Upper lobe of left lung (tissue), 6 donors: ENCODE data around the gene CMSS1. TPM values are rescaled to one million over a fixed set of nuclear protein-coding genes. Genes with fewer than 3 reads are reported as not detected.

ENCODE experiments used
- ATAC-seq, 2 donors: fragments of 200-7000 bp; cut with Tn5 transposase; one replicate each; pipeline ENCODE4 v1.9.1; 2022; ENCODE audit warnings: mild to moderate bottlenecking in 2 of 2, moderate library complexity in 2 of 2; ENCODE audit not compliant: low FRiP score in 2 of 2
- DNase-seq, 2 donors: peaks; one replicate each; pipeline ENCODE4 v3.0.0-alpha.2; 2019 to 2020
- H3K27ac ChIP-seq, 4 donors: fragments of 200-600 bp; sonication (generic); one replicate each; pipeline ENCODE4 v1.5.1; 2016 to 2019
- H3K27me3 ChIP-seq, 4 donors: fragments of 200-600 bp; sonication (generic); one replicate each; pipeline ENCODE4 v1.5.1; 2017 to 2019
- H3K36me3 ChIP-seq, 4 donors: fragments of 200-600 bp; sonication (generic); one replicate each; pipeline ENCODE4 v1.5.1; 2016 to 2019
- H3K4me1 ChIP-seq, 4 donors: fragments of 200-600 bp; sonication (generic); one replicate each; pipeline ENCODE4 v1.5.1; 2018 to 2019
- H3K4me3 ChIP-seq, 4 donors: fragments of 200-600 bp; sonication (generic); one replicate each; pipeline ENCODE4 v1.5.1; 2017 to 2019; ENCODE audit warnings: mild to moderate bottlenecking in 2 of 4, moderate library complexity in 1 of 4
- H3K9me3 ChIP-seq, 4 donors: fragments of 200-600 bp; sonication (generic); one replicate each; pipeline ENCODE4 v1.5.1; 2018 to 2019
- CTCF ChIP-seq, 6 experiments: fragments of 450-650 bp in 4 of 6; fragments of 200-600 bp in 2 of 6; sonication (generic) in 2 of 6; IDR thresholded peaks; one replicate each; pipeline ENCODE4 v1.5.1; 2016 to 2019; ENCODE audit warnings: antibody characterized with exemption in 6 of 6
- EP300 ChIP-seq, 4 donors: sonication (generic); formaldehyde crosslinking; IDR thresholded peaks; one replicate each; pipeline ENCODE4 v1.5.1; 2017; ENCODE audit warnings: antibody characterized with exemption in 4 of 4, control low read depth in 2 of 4
- POLR2A ChIP-seq, 4 donors: fragments of 450-650 bp; IDR thresholded peaks; one replicate each; pipeline ENCODE4 v1.5.1; 2016 to 2017; ENCODE audit warnings: antibody characterized with exemption in 4 of 4, mild to moderate bottlenecking in 2 of 4
- POLR2AphosphoS5 ChIP-seq, 2 donors: sonication (generic); formaldehyde crosslinking; IDR thresholded peaks; one replicate each; pipeline ENCODE4 v1.5.1; 2017; ENCODE audit warnings: antibody characterized with exemption in 2 of 2
- WGBS, 2 donors: methylation state at CpG; one replicate each; pipeline ENCODE4 v1.1.5; 2017 to 2018; 5-methylcytosine and 5-hydroxymethylcytosine counted together
- total RNA-seq, 6 donors: library from RNA; depleted of rRNA in 4 of 6; stranded (reverse); fragments of >200 nt in 4 of 6; gene quantifications; one replicate each; pipeline versions ENCODE4 v1.1.0 to v1.2.1, GENCODE V29; 2016 to 2021
- donor health status: DM: no; HTN: no; CAD: no; lungs with moderate emphysema.
- donor health status: DM: no; HTN: yes; CAD: no; lungs with severe emphysema.

Gene CMSS1
- total RNA-seq, 6 donors from 2014 or later, result 4.0 to 21.1 (median 12.0) TPM

- no peak overlapping the region for H3K4me3 ChIP-seq
- no peak for DNase-seq
- 53 to 66% methylated on average over 2 of the region's 2 CpGs for WGBS, 2 donors
- no peak for ATAC-seq
- no peaks in the 10 kb centered on the region for H3K36me3 ChIP-seq
- no peaks in the 10 kb centered on the region for H3K27me3 ChIP-seq
- no peak for TF ChIP-seq CTCF (IDR thresholded peaks at IDR 0.05)
- no peak for TF ChIP-seq POLR2A (IDR thresholded peaks at IDR 0.05)
- no peak for TF ChIP-seq EP300 (IDR thresholded peaks at IDR 0.05)
- TF ChIP-seq POLR2AphosphoS5 (IDR thresholded peaks at IDR 0.05), result no peak
- H3K4me1 ChIP-seq, result no peaks in the 10 kb centered on the region
- H3K9me3 ChIP-seq, result no peaks in the 10 kb centered on the region
- H3K27ac ChIP-seq, result no peak overlapping the region
Observed at GRCh38 chr3:99984668-99985067, 167.0 kb downstream of the CMSS1 start.

GRCh38 chr3:99990179-99990578 is 172.5 kb downstream of the CMSS1 start:
- no peak for ATAC-seq
- WGBS, 2 donors, result 88 to 100% methylated on average over 1 of the region's 1 CpG
- no peak overlapping the region for H3K27ac ChIP-seq
- no peaks in the 10 kb centered on the region for H3K27me3 ChIP-seq
- H3K4me3 ChIP-seq, result no peak overlapping the region
- no peaks in the 10 kb centered on the region for H3K4me1 ChIP-seq
- no peaks in the 10 kb centered on the region for H3K9me3 ChIP-seq
- DNase-seq, result no peak
- H3K36me3 ChIP-seq, result no peaks in the 10 kb centered on the region
- no peak for TF ChIP-seq POLR2AphosphoS5 (IDR thresholded peaks at IDR 0.05)
- no peak for TF ChIP-seq EP300 (IDR thresholded peaks at IDR 0.05)
- no peak for TF ChIP-seq POLR2A (IDR thresholded peaks at IDR 0.05)
- no peak for TF ChIP-seq CTCF (IDR thresholded peaks at IDR 0.05)

GRCh38 chr3:99997293-99997692 is 179.6 kb downstream of the CMSS1 start:
- Histone ChIP-seq H3K36me3 (no peaks in the 10 kb centered on the region), H3K4me3 (no peak overlapping the region), H3K9me3 (no peaks in the 10 kb centered on the region), H3K27ac (no peak overlapping the region), H3K4me1 (no peaks in the 10 kb centered on the region), H3K27me3 (no peaks in the 10 kb centered on the region)
- TF ChIP-seq POLR2A (IDR thresholded peaks at IDR 0.05) (no peak), EP300 (IDR thresholded peaks at IDR 0.05) (no peak), CTCF (IDR thresholded peaks at IDR 0.05) (no peak), POLR2AphosphoS5 (IDR thresholded peaks at IDR 0.05) (no peak)
- DNase-seq (no peak), ATAC-seq (no peak)
- 92 to 93% methylated on average over 2 of the region's 2 CpGs for WGBS, 2 donors

GRCh38 chr3:99999536-99999935 is 181.9 kb downstream of the CMSS1 start:
- Histone ChIP-seq H3K4me3 (no peak overlapping the region), H3K36me3 (no peaks in the 10 kb centered on the region), H3K27ac (no peak overlapping the region), H3K27me3 (no peaks in the 10 kb centered on the region), H3K9me3 (no peaks in the 10 kb centered on the region), H3K4me1 (peaks cover 0 to 8% (median 3%) of the 10 kb centered on the region in 4 donors)
- TF ChIP-seq POLR2A (IDR thresholded peaks at IDR 0.05), result no peak
- TF ChIP-seq POLR2AphosphoS5 (IDR thresholded peaks at IDR 0.05), result no peak
- no peak for TF ChIP-seq EP300 (IDR thresholded peaks at IDR 0.05)
- no peak for TF ChIP-seq CTCF (IDR thresholded peaks at IDR 0.05)
- DNase-seq (no peak), ATAC-seq (no peak)
- WGBS, 2 donors, result 86 to 98% methylated on average over 2 of the region's 2 CpGs

- Histone ChIP-seq H3K27ac (no peak overlapping the region), H3K4me1 (peaks cover 0 to 16% (median 8%) of the 10 kb centered on the region in 4 donors), H3K9me3 (no peaks in the 10 kb centered on the region), H3K4me3 (no peak overlapping the region), H3K36me3 (no peaks in the 10 kb centered on the region), H3K27me3 (no peaks in the 10 kb centered on the region)
- TF ChIP-seq POLR2AphosphoS5 (IDR thresholded peaks at IDR 0.05), result no peak
- no peak for TF ChIP-seq EP300 (IDR thresholded peaks at IDR 0.05)
- TF ChIP-seq POLR2A (IDR thresholded peaks at IDR 0.05), result no peak
- TF ChIP-seq CTCF (IDR thresholded peaks at IDR 0.05), result no peak
- ATAC-seq (no peak), DNase-seq (no peak)
- 97 to 100% methylated on average over 3 of the region's 3 CpGs for WGBS, 2 donors
Observed at GRCh38 chr3:100001083-100001482, 183.4 kb downstream of the CMSS1 start.
